Panc1 (cell line): ENCODE data around the gene MED25. TPM values are rescaled to one million over a fixed set of nuclear protein-coding genes. Genes with fewer than 3 reads are reported as not detected.

ENCODE experiments used
- ATAC-seq: fragments of 200-7000 bp; cut with Tn5 transposase; 2 replicates; pipeline ENCODE4 v1.9.1; 2020; ENCODE audit warnings: mild to moderate bottlenecking, moderate library complexity
- Bru-seq: library from RNA; stranded (reverse); fragments of 400-500 nt; gene quantifications from one replicate; lab custom pipeline; 2021; lab: Mats Ljungman, UMichigan
- BruChase-seq, 2 experiments: library from RNA; stranded (reverse); fragments of 400-500 nt; gene quantifications; one replicate each; lab custom pipeline; 2021; lab: Mats Ljungman, UMichigan
- BruUV-seq: library from RNA; stranded (reverse); fragments of 400-500 nt; replicated peaks from 2 replicates; lab custom pipeline; 2021; lab: Mats Ljungman, UMichigan
- CTCF ChIA-PET: fragments of 300-600 bp; sonication (Branson Sonifier 250); formaldehyde crosslinking; loops from one replicate; lab custom pipeline; 2022; ENCODE audit warnings: antibody characterized with exemption; lab: Charles Lee
- POLR2A ChIA-PET: fragments of 300-600 bp; sonication (Branson Sonifier 250); formaldehyde crosslinking; loops from one replicate; lab custom pipeline; 2022; ENCODE audit warnings: antibody characterized with exemption; lab: Charles Lee
- DNase-seq: peaks from one replicate; pipeline ENCODE4 v3.0.0-alpha.2; 2010; ENCODE audit warnings: low read depth, low spot score
- H3K27ac ChIP-seq: 2 replicates; pipeline ENCODE4 v1.5.1; 2011; ENCODE audit warnings: mild to moderate bottlenecking, low read length, inconsistent platforms
- H3K27me3 ChIP-seq: fragments of 200-500 bp; sonication (Bioruptor generic); 2 replicates; pipeline ENCODE4 v1.6.0; 2014; ENCODE audit warnings: low read length, inconsistent platforms; ENCODE audit not compliant: control insufficient read depth, insufficient read depth
- H3K36me3 ChIP-seq: fragments of 200-500 bp; sonication (Bioruptor generic); 2 replicates; pipeline ENCODE4 v1.5.1; 2014; ENCODE audit warnings: inconsistent platforms, mild to moderate bottlenecking, low read length, moderate library complexity; ENCODE audit not compliant: control insufficient read depth, insufficient read depth
- H3K4me1 ChIP-seq: 2 replicates; pipeline ENCODE4 v1.5.1; 2011; ENCODE audit warnings: inconsistent platforms, mild to moderate bottlenecking, low read length, moderate library complexity; ENCODE audit not compliant: control insufficient read depth, insufficient read depth
- H3K4me3 ChIP-seq, 2 experiments: 2 replicates each; pipeline ENCODE4 v1.5.1; 2011 to 2012; ENCODE audit warnings: low read depth in 2 of 2, low read length in 2 of 2, mild to moderate bottlenecking in 2 of 2, inconsistent platforms in 1 of 2, moderate library complexity in 1 of 2
- H3K9me3 ChIP-seq: fragments of 200-500 bp; sonication (Bioruptor generic); 2 replicates; pipeline ENCODE4 v1.5.1; 2014; ENCODE audit warnings: low read depth, mild to moderate bottlenecking, inconsistent platforms, low read length, moderate library complexity; ENCODE audit not compliant: control insufficient read depth, insufficient read depth
- CTCF ChIP-seq: fragments of 450-650 bp; IDR thresholded peaks from 2 replicates; pipeline ENCODE4 v1.5.1; 2017; ENCODE audit warnings: mild to moderate bottlenecking
- POLR2AphosphoS5 ChIP-seq: IDR thresholded peaks from 2 replicates; pipeline ENCODE4 v1.6.1; 2012; ENCODE audit warnings: mild to moderate bottlenecking, low read depth, low read length, moderate library complexity
- REST ChIP-seq, 2 experiments: IDR thresholded peaks; 2 replicates each; pipeline ENCODE4 v1.6.1; 2011 to 2012; ENCODE audit warnings: low read depth in 2 of 2, control low read depth in 1 of 2, low read length in 1 of 2, mild to moderate bottlenecking in 1 of 2, moderate library complexity in 1 of 2; ENCODE audit not compliant: insufficient read depth in 1 of 2
- SIN3A ChIP-seq: IDR thresholded peaks from 2 replicates; pipeline ENCODE4 v1.6.1; 2012; ENCODE audit warnings: low read depth, mild to moderate bottlenecking, low read length, moderate library complexity, borderline replicate concordance; ENCODE audit not compliant: insufficient read depth
- TCF7L2 ChIP-seq: IDR thresholded peaks from 2 replicates; pipeline ENCODE4 v1.6.1; 2011; ENCODE audit warnings: mild to moderate bottlenecking, low read depth, low read length, inconsistent platforms
- in situ Hi-C: cut with HindIII; loops from 2 replicates; pipeline ENCODE4 v1.10.0; 2016; ENCODE audit warnings: low sequenced_read_pairs, low pct_unique_long_range_greater_than_20kb
- intact Hi-C: fragments of 100-400 bp; cut with micrococcal nuclease; formaldehyde crosslinking; loops from one replicate; pipeline ENCODE4 v1.10.0; 2022; ENCODE audit not compliant: unreplicated experiment
- long read RNA-seq: library from polyadenylated mRNA; unstranded; transcript quantifications from one replicate; pipeline ENCODE4 v2.0.0, GENCODE V29; 2021; ENCODE audit not compliant: unreplicated experiment
- polyA plus RNA-seq: library from polyadenylated mRNA; unstranded; fragments of >200 nt; gene quantifications from one replicate; pipeline ENCODE4 v1.2.1, GENCODE V29; 2012; ENCODE audit warnings: missing spikeins; ENCODE audit not compliant: insufficient read length
- total RNA-seq: library from RNA; stranded (reverse); gene quantifications from one replicate; pipeline ENCODE4 v1.2.1, GENCODE V29; 2021; ENCODE audit not compliant: unreplicated experiment

MED25 gene
- 52.4 TPM for total RNA-seq
- 55.5 TPM for polyA plus RNA-seq
- percentile 59 among the genes with signal in this experiment for Bru-seq, nascent RNA
- BruChase-seq, experiment 1, labeled RNA remaining after a 2-hour chase, result percentile 64 among the genes with signal in this experiment
- BruChase-seq, experiment 2, labeled RNA remaining after a 6-hour chase, result percentile 64 among the genes with signal in this experiment
- long read RNA-seq, partial matches to known transcripts, result 34 of 44 reads
- long read RNA-seq, other reads (novel, unspliced or antisense), result 5 of 44 reads

GRCh38 chr19:49817964-49818648, at the start of gene MED25:
TSS of gene MED25 (plus strand) at chr19:49818289. CDS start at chr19:49818342, 53 bp downstream.
- Histone ChIP-seq H3K4me3 (peak within 1 kb of the TSS; percentile 92 to 95), H3K4me1 (peaks cover 7% of the 10 kb centered on the region; the same call in 1 of the 2 replicates), H3K36me3 (no peaks in the 10 kb centered on the region; the same call in 1 of the 2 replicates), H3K9me3 (no peaks in the 10 kb centered on the region), H3K27me3 (no peaks in the 10 kb centered on the region), H3K27ac (peak within 1 kb of the TSS; percentile 89)
- ATAC-seq, result peak; percentile 84
- ChIA-PET CTCF (interaction anchor here (0.7 kb wide), 1 partner anchor 23 kb away, joined by 4 read pairs; no protein-coding TSS in a partner anchor), POLR2A (interaction anchor here (0.6 to 0.7 kb wide), 4 partner anchors 27 to 206 kb away, joined by 3 to 9 read pairs (median 4); no protein-coding TSS in a partner anchor)
- in situ Hi-C loops, result no loop called here
- 0 out of 2 replicates have a peak, but pooled peaks have one; percentile 36 for TF ChIP-seq SIN3A
- peak; percentile 48 for TF ChIP-seq POLR2AphosphoS5
- TF ChIP-seq REST (IDR thresholded peaks at IDR 0.05; ENCODE audit: insufficient read depth in 1 of 2, low read depth in 2 of 2, low read length in 1 of 2), result no peak
- no peak for TF ChIP-seq CTCF
- no peak for TF ChIP-seq TCF7L2
- DNase-seq, result peak; percentile 73
- BruUV-seq, result no TSS peak
- intact Hi-C loops, result no loop called here

GRCh38 chr19:49770529-49770928, 47.6 kb upstream of the MED25 start:
- H3K4me3 ChIP-seq, result no peak overlapping the region
- no TSS peak for BruUV-seq
- ChIA-PET CTCF (no interaction called here), POLR2A (no interaction called here)
- ATAC-seq (no peak), DNase-seq (no peak)
- H3K4me1 ChIP-seq, result peaks cover 11% of the 10 kb centered on the region
- intact Hi-C loops, result no loop called here
- peaks cover 6% of the 10 kb centered on the region; the same call in 1 of the 2 replicates for H3K36me3 ChIP-seq
- in situ Hi-C loops, result no loop called here
- H3K27me3 ChIP-seq, result no peaks in the 10 kb centered on the region
- TF ChIP-seq REST (IDR thresholded peaks at IDR 0.05; ENCODE audit: insufficient read depth in 1 of 2, low read depth in 2 of 2, low read length in 1 of 2), result no peak
- TF ChIP-seq POLR2AphosphoS5, result no peak
- no peak for TF ChIP-seq CTCF
- no peak for TF ChIP-seq TCF7L2
- TF ChIP-seq SIN3A, result no peak
- no peak overlapping the region for H3K27ac ChIP-seq
- H3K9me3 ChIP-seq, result no peaks in the 10 kb centered on the region
